Kidney glomerular epithelial cell (primary cell): ENCODE data around the gene ZNF891.

Experiments used
- DNase-seq: peaks from one replicate; lab custom pipeline; 2025; lab: John Stamatoyannopoulos, UW

Gene ZNF891

DNA sequence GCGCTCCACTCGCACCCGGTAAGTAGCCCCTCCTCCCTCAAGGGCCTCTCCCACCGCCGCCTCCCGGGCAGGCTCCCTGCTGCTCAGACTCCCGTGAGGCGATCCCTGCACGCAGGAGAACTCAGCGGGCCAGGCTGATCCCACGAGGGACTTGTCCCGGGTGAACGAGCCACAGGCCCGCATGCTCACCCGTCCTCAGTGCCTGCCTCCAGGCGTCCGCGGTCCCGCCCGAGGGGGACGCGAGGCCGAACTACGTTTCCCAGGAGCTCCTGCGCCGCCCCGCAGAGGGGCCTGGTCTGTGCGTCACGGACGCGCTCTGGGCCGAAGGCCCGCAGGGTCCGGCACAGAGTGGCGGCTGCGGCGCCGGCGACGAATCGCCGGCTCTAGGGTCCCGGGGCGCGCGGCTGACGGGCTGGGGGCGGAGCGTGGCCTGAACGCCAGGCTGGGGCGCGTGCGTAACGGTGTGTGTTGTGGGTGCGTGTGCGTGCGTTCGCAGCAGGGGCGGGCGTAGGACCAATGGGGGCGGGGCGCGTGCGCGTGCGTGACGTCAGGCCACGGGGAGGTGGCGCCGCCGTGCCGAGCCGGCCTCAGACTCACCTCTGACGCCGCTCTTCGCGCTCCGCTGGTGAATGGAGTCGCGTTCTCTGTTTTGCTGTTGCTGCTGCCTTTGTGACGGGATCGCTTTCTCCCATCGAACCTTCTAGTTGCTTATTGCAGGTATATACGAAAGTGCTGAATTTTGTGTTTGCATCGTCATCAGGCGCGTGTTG lies at the start of gene ZNF891, which contains the start of gene ZNF10:
Gene ZNF891, minus strand, starts transcription at position 237 of the 770 bp plus-strand sequence. CDS start 8,356 bp downstream, outside the sequence.
Gene ZNF10, plus strand, starts transcription at position 590 of the 770 bp plus-strand sequence. CDS start 13,866 bp downstream, outside the sequence.
- peak; percentile 90 for DNase-seq

DNA sequence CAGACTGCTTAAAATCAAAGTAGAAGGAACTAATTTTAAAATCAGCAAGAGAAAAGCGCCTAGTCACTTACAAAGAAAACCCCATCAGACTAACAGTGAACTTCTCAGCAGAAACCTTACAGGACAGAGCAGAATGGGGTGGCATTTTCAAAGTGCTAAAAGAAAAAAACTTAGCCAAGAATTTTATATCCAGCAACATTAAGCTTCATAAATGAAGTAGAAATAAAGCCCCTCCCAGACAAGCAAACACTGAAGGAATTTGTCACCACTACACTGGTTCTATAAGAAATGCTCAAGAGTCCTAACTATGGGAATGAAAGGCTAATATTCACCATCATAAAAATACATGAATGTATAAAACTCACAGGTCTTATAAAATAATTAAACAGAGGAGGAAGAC lies 44.8 kb upstream of the ZNF891 start:
- no peak for DNase-seq

DNA sequence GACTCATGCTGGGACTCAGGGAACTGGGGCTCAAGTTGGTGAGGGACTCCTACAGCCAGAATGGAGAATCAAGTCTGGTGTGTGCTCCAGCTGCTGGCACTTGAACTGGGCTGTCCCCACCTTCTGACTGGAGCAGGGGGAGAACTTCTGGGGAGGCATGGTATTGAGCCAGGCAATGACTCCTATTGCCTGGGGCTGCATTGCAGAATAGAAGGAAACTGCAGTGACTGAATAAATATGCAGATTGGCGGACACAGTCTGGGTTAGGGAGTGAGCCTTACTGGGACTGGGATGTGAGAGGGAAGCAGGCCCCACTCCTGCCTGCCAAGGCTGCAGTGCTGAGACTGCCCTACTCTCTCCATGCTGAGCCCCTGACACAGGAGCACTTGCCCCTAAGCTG lies 42.4 kb upstream of the ZNF891 start:
- DNase-seq, result no peak

DNA sequence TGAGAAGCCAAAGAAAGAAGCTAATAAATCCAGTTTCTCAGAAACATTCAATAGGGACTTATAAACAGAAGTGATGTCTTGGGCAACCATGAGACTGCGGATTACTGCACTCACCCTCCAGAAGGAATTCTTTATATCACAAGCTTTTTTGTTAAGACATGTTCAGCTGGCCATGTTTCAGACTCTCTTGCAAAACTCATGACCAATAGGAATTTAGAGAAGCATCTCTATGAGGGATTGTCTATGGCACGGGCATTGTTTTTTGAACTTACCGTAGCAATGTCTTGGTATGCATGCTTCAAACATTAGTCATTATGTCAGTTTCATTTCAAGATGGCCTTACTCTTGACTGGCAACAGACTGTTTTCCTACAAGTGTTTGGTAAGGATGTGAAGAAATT lies 35.7 kb upstream of the ZNF891 start:
- DNase-seq, result no peak

DNA sequence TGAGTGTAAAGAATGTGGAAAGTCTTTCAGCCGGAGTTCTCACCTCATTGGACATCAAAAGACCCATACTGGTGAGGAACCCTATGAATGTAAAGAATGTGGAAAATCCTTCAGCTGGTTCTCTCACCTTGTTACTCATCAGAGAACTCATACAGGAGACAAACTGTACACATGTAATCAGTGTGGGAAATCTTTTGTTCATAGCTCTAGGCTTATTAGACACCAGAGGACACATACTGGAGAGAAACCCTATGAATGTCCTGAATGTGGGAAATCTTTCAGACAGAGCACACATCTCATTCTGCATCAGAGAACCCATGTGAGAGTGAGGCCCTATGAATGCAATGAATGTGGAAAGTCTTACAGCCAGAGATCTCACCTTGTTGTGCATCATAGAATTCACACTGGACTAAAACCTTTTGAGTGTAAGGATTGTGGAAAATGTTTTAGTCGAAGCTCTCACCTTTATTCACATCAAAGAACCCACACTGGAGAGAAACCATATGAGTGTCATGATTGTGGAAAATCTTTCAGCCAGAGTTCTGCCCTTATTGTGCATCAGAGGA lies 26.1 kb upstream of the ZNF891 start:
- DNase-seq, result no peak

DNA sequence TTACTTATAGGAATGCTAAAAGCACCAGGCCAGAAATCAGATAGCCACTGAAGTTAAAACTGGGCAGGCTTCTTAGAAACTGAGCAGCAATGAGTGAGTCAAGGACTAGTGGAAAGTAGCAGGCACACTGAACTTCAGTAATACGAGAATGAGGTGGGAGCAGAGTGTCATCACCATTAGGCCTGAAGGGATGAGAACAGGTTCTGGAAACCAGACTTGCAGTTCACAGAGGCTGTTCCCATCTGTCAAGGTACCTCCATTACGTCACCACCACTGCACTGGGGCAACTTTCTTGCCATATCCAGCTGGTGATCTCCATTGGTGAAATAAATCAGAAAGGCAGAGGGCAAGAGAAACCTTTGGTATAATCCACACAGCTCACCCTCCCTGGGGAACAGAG lies 15.9 kb upstream of the ZNF891 start:
- DNase-seq, result no peak

DNA sequence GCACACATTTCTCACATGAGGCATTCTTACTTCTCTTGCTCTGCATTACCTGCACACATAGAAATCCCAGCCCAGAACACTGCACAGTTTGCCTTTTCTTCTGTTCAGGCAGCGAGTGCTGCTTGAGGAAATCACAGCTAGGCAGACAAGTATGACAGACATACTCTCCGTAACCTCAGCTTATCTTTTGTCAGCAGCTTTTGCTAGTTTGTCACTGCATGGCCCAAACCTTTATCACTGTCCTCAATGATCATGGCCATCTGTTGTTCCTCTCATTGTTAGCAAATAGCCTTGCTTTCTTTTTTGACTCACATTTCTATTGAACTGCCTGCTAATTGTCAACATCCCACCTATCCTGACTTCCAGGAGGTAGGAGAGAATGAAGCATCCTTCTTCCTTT lies 5.7 kb upstream of the ZNF891 start:
- no peak for DNase-seq

DNA sequence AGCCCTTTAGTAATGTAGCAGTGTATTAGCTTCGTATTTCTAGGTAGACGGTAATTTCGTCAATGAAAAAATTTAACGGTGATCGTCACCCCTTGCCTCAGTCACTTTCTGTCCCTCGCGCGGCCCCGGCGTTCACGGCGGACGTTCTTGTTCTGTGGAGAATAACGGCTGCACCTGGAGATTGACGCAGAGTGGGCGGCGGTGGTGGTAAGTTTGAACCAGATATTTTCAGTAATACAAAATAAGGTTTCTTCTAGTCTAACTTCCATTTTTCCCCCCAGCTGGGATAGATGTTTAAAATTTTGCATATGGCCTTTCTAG lies 694 bp upstream of the ZNF891 start:
- DNase-seq, result no peak

DNA sequence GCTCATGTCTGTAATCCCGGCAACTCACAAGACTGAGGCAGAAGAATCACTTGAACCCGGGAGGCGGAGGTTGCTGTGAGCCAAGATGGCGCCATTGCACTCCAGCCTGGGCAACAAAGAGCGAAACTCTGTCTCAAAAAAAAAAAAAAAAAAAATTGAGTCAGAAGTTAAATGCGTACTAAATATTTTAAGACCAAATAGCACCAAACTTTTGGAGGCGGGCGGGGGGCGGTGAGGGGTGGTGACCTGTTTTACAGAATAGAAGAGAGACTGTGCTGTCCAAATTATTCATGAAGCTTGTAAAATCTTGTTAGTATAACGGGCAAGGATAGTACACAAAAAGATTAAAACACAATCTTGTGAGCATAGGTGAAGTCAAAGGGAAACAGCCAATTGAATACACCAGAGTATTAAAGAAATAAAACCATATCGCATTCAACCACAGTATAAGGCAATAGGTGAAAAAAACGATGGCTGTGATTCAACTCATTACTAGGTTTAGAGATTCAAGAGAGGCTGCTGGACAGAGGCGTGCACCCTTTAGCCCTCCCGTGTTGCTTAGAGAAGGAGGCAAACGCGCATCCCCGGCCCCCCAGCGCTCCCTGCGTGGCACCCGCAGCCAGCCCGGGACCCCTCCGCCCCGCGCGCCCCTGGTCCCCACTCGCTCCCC lies 571 bp downstream of the ZNF891 start:
- DNase-seq, result peak; percentile 25

DNA sequence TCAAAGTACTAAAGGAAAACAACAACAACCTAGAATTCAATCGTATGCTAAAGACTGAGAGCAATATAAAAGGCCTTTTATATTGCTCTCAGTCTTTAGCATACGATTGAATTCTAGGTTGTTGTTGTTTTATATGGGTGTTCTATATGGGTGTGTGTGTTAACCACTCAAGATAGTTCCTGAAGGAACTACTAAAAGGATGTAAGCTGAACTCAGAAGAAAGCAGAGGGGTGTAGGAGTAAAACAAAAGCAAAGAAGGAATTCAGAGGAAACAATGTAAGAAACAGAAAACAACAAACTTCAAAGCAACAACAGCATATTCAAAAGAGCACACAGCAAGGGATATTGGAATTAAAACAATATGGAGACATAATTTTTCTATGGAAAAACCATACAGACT lies 5.4 kb downstream of the ZNF891 start:
- no peak for DNase-seq

DNA sequence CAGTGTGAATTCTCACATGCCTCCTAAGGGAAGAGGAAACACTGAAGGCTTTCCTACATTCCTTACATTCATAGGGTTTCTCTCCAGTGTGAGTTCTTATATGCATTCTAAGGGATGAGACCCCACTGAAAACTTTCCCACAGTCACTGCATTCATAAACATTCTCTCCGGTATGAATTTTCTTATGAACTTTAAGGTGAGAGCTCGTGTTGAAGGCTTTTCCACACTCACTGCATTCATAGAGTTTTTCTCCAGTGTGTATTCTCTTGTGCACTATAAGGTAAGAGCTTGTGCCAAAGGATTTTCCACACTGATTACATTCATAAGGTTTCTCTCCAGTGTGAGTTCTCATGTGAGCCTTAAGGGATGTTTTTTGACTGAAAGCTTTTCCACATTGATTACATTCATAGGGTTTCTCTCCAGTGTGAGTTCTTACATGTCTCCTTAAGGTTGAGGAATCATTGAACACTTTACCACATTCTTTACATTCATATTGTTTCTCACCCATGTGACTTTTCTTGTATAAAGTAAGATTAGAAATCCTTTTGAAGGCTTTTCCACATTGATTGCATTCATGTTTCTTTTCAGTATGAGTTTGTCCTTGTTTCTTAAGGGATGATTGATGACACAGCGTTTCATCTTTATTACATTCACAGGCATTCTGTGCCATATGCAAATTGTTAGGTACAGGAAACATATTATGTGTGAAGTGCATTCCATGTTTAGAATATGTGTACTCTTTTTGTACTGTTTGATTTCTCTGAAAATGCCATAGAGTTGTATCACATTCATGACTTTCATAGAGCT lies 9.5 kb downstream of the ZNF891 start:
- DNase-seq, result no peak

DNA sequence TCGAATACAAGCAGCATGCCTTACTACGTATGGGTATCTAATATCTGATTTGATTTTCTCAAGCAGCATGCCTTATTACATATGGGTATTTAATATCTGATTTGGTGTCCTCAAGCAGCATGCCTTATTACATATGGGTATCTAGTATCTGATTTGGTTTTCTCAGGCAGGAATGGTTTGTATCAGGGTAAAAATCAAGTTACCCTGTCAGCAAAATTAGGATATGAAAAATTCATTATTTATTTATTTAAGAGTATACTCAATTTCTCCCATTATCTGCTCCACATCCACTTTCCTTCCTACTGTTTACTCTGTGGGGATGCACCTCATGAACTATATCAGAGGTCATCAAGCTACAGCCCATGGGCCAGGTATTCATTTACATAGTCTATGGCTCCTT lies 21.9 kb downstream of the ZNF891 start:
- no peak for DNase-seq

DNA sequence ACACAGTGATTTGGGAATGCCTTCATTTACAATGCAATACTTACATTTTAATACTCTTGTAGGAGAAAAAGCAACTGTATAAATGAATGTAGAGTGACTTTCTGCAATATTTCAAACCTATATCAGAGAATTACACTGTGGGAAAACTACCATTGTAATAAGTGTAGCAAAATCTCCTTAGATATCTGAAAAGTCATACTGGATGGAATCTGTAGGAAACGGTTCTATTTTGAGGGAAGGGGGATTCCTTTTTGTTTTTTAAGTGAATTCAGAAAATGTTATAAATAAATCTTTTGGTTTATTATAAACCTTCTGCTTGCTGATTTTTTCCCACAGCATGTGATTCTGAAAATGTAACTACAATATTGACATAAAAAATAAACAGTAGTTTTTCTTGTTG lies 23.0 kb downstream of the ZNF891 start:
- DNase-seq, result no peak

DNA sequence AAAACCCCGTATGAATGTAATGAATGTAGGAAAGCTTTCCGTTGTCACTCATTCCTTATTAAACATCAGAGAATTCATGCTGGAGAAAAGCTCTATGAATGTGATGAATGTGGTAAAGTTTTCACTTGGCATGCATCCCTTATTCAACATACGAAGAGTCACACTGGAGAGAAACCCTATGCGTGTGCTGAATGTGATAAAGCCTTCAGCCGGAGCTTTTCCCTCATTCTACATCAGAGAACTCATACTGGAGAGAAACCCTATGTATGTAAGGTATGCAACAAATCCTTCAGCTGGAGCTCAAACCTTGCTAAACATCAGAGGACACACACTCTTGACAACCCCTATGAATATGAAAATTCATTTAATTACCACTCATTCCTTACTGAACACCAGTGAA lies 23.8 kb downstream of the ZNF891 start:
- DNase-seq, result no peak

DNA sequence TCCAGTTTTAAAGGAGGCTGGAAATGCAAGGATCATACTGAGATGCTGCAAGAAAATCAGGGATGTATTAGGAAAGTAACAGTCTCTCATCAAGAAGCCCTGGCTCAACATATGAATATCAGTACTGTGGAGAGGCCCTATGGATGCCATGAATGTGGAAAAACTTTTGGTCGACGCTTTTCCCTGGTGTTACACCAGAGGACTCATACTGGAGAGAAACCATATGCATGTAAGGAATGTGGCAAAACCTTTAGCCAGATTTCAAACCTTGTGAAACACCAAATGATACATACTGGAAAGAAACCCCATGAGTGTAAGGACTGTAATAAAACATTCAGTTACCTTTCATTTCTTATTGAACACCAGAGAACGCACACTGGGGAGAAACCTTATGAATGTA lies 24.5 kb downstream of the ZNF891 start:
- DNase-seq, result no peak

DNA sequence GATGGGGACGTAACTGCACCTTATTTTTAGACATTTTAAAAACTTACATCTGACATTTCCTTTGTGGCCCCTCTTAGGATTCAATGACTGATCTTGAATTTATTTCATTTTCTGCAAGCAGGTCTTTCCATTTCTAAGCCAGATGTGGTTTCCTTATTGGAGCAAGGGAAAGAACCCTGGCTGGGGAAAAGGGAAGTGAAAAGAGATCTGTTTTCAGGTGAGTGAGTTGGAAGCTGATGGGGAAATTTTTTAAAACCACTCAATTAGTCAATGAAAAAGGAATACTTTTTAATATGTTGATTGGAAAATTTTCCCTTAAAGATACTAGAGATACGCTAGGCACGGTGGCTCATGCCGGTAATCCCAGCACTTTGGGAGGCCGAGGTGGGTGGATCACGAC lies 46.7 kb downstream of the ZNF891 start:
- DNase-seq, result no peak

DNA sequence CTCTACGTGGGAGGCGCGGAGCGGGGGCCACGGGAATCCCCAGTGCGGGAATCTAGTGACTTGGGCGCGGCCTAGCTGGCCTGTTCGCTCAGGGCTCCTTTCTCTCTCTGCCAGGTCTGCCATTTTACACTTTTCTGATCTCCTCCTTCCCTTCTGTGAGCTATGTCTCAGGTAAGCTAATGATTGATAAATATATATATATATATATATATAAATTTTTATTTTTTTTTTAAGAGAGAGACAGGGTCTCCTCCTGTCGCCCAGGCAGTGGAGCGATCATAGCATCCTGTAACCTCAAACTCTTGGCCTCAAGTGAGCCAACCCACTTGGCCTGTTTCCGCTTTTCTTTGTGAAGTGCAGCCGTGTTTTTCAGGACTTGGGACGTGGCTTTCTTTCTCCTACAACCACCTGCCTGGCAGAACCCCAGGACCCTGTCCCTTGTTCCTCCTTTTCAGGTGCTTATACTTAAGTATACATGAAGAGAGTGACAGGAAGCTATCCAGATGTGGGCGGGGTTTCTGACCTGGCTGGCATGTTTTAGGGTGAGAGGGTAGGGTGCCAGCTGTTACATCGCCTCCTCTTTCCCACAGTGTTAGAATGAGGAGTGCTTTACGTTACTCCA lies 48.8 kb downstream of the ZNF891 start:
- no peak for DNase-seq

DNA sequence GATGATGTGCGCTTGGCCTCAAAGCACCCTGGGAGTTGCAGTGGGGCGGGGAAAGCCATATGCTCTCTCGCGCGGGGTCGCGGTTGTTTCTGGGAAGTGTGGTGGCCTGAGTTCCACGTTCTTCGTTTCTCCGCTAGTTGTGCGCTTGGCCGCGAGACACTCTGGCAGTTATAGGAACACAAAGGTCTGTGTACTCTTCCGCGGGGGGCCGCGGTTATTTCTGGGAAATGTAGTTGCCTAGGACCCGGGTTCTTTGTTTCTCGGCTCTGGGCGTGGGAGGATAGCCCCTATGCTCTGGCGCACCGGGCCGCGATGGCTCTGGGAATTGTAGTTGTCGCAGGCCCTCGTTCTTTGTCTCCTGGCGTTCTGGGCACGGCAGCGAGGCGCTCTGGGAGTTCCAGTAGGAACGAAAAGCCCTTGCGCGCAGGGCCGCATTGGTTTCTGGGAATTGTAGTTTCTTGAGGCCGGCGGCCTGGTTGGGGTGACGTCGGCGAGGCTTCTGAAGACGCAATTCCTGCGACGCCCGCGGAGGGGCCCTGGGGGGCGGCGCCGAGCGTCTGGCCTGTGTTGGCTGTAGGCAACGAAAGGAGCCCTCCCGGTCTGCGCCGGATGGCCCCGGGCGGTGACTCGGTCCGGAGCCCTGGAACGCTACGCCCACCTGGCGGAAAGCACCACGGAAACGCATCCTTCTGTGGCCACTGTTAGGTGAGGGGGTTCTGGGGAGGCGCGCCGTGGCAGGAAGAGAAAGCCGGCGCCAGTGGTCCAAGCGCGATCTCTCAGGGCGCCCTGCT lies 49.5 kb downstream of the ZNF891 start, which contains the start of gene ZNF140:
Gene ZNF140, plus strand, starts transcription at position 556 of the 791 bp plus-strand sequence. CDS start 398 bp downstream, outside the sequence.
- peak; percentile 89 for DNase-seq

DNA sequence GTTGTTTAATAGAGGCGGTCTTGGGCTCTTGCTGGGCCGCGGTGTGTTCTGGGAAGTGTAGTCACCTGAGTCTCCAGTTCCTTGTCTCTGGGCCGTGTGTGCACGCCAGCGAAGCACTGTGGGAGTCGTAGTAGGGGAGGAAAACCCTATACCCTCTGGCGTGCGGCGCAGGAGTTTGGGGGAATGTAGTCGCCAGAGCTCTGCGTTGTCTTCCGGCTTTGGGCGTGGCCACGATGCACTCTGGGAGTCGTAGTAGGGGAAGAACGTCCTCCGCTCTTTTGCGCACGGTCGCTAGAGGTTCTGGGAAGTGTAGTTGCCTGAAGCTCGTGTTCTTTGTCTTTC lies 50.1 kb downstream of the ZNF891 start:
- peak; percentile 96 for DNase-seq

DNA sequence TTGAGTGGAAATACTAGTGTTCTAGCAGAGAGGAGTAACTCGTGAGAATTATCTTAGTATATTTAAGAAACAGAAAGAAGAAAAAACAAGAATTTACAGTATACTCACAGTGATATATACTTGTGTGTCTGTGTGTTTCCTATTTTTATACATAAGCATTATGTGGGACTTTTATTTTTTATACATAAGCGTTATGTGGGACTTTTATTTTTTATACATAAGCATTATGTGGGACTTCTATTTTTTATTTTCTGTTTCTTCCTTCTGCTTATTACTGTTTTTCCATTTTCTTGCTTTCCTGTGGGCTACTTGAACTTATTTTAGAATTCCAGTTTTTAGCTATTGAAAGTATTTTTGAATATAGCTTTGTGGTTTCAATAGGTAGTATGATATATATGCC lies 56.2 kb downstream of the ZNF891 start:
- DNase-seq, result no peak

DNA sequence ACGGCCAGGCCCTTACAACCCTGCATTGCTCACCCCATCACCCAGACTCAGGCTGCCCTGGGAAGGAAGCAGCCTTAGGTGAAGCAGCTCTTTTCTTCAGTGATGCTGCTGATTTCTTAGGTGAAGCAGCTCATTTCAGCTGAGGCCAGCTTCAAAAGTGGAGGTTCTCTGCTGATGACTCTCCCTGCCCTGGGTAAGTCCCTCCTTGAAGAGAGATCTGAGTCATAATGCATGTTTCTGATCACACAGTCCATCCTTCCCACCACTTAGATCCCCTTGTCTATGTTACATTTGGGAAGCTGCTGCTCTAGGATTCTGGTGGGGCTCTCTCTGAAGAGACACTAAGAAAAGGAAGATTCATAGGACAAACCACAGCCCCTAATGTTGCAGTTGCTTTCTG lies 66.5 kb downstream of the ZNF891 start:
- DNase-seq, result no peak
